Skin epidermis (tissue), 12 donors: ENCODE data around the gene TTC38.

Experiments
- H3K27ac ChIP-seq, 21 experiments: fragments of 200-600 bp; sonication (generic) in 11 of 21; one replicate each; pipeline ENCODE4 v1.5.0; 2020; ENCODE audit warnings: mild to moderate bottlenecking in 3 of 21, inconsistent platforms in 2 of 21, moderate library complexity in 2 of 21
- H3K4me3 ChIP-seq, 7 experiments: fragments of 200-600 bp; sonication (generic) in 2 of 7; one replicate each; pipeline ENCODE4 v1.5.0; 2020; ENCODE audit warnings: inconsistent platforms in 2 of 7, mild to moderate bottlenecking in 2 of 7, moderate library complexity in 1 of 7

Gene TTC38

DNA sequence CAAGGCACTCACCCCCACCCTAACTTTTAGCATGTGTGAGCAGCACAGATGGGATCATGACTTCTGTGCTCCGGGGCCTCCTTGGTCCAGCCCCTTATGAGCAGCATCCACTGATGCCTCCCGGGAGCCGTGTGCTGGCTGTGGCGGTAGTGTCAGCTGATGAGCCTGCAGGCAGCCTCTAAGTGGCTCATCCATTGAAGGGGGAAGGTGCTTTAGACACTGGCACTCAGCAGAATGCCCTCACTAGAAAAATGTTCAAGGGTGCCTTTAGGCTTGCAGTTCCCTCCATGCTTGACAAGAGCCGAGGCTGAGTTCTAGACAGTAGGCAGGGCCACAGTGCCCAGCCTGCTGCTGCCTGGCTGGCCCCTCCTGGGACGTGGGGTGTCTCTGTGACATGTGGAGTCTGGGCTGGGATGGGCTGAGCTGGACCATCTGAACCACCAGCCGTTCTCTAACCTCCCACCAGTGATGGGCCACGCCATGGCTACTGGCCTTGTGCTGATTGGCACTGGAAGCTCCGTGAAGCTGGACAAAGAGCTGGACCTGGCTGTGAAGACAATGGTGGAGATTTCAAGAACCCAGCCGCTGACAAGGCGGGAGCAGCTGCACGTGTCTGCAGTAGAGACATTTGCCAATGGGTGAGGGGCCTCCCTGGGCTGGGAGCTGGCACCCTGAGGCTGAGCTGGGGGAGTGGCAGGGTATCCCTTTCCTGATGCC is 5.8 kb downstream of the TTC38 start:
- H3K27ac ChIP-seq, result no peak overlapping the region
- H3K4me3 ChIP-seq, result no peak overlapping the region

DNA sequence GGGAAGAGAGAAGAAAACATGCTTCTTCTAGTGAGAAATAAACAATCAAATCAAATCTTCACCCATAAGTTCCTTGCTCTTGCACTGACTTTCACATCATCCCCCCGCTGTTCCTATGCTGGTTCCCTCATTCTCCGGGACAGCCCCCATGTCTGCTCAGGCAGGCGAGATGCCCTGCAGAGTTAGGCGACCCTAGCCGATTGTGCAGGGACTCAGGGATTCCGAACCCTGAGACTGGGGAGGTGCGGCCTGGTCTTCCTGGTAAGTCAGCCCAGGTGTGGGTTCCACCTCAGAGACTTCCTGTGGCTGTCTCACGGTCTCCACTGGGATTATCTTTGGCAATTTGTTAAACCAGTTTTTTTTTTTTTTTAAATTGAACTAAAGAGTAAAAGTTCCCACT is 6.6 kb downstream of the TTC38 start:
- H3K4me3 ChIP-seq, result no peak overlapping the region
- H3K27ac ChIP-seq, result no peak overlapping the region

DNA sequence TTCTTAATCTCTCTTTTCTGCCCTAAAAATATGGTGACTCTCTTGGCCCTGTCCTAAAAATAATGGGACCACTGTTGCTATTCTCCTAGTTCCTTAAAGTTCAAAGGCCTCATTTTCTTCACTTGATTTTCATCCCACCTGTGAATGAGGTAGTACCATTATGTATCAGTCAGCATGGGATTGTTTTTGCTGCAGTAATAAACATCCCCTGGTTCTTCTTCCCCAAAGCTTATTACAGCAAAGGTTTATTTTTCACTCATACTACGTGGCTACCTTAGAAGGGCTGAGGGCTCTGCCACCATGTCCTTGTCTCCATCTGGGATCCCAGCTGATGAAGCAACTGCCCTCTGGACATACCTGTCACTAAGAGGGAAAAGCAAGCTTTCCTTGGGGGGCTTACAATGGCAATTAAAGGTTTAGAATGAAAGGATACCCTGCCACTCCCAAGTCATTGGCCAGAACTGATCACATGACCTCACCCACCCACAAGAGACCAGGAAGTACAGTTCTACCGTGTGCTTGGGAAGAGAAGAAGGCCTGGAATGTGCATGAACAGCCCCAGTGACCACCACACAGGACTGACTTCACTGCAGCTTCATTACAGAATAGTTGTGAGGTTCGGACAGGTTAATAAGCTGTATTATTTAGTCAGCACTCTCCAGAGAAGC is 7.8 kb downstream of the TTC38 start:
- Histone ChIP-seq H3K27ac (no peak overlapping the region), H3K4me3 (no peak overlapping the region)

DNA sequence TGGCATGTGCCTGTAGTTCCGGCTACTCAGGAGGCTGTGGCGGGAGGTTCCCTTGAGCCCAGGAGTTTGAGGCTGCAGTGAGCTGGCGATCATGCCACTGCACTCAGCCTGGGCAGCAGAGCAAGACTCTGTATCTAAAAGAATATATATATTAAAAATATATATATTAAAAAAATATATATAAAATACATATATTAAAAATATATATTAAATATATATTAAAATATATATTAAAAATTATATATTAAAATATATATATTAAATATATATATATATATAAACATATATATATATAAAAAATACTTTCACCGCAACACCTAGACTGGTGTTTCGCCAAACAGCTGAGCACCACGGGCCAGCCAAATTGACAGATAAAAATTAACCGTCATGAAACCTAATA is 8.8 kb downstream of the TTC38 start:
- no peak overlapping the region for H3K4me3 ChIP-seq
- no peak overlapping the region for H3K27ac ChIP-seq

DNA sequence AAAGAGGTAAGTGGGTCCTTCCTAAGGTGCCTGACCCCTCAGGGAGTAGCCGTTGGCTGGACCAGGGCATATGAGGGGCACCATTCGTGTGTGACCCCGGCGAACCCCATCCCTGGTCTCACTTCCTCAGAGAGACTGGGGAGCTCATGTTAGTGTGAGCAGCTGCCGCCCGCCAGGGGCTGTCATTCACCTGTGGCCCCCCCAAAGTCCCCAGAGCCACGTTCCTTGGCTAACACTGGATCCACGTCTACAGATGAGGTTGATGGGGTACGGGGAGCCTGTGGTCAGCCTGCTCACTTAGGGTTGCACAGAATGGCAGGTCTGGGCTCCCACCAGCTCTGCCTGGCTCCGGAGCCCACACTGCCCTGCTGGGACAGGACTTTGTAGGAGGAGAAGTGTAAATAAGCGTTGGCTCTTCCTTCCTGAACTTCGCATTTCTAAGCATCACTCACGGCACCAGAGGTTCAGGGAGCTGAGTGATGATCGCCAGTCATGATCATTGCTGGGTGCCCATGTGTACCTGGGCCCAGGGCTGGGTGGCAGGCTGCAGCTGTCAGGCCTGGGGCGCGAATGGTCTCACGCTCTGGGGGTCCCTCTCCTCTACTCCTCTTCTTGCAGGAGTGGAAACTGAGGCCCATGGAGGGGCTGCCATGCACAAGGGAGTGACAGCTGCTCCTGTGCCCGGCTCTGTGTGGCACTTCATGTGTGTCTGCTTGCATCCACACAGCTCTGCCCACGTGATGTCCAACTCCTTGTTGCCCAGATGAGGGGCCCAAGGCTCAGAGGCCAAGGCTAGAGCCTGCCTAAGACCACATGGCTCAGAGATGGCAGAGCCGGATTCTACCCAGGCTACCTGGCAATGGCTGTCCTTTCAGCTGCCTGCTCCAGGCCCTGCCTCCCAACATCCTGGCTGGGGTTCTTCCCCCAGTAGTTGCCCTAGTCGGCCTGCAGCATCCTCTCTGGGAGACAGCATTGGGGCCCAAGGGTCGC is 11.1 kb downstream of the TTC38 start:
- no peak overlapping the region for H3K27ac ChIP-seq
- H3K4me3 ChIP-seq, result no peak overlapping the region

DNA sequence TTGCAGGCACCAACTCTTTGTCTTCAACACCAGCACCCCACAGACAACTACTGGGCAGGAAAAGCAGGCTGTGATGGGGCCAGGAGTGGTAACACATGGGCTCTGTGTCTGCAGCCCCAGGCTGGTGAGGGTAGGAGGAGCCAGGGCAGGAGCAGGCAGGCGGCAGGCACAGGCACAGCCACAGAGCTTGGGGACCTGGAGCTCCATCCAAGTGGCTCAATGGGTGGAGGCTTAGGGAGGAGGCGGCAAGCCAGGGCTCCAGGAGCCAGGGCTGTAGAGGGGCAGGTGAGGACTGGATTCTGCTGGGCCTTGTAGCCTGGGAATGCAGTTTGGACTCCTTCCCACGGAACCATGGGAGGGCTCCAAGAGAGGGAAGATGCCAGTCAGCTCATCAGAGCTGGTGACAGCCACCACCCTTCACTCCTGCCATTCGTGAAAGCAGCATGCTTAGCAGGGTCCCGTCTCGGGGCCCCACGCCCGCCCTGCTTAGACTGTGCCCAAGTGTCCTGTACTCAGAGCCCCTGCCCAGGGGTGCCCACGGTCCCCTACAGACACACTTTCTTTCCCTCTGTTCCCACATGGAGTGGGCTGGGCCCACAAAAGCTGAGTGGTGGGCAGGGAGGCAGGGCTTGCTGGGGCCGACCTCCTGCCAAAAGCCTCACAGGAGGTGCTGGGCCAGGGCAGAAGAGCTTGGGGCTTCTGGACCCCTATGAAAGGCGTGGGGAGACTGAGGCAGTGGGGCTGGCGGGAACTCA is 12.4 kb downstream of the TTC38 start:
- peak overlapping the region in 3 of 21 experiments; percentile 35 to 59 (median 37) for H3K27ac ChIP-seq
- no peak overlapping the region for H3K4me3 ChIP-seq

DNA sequence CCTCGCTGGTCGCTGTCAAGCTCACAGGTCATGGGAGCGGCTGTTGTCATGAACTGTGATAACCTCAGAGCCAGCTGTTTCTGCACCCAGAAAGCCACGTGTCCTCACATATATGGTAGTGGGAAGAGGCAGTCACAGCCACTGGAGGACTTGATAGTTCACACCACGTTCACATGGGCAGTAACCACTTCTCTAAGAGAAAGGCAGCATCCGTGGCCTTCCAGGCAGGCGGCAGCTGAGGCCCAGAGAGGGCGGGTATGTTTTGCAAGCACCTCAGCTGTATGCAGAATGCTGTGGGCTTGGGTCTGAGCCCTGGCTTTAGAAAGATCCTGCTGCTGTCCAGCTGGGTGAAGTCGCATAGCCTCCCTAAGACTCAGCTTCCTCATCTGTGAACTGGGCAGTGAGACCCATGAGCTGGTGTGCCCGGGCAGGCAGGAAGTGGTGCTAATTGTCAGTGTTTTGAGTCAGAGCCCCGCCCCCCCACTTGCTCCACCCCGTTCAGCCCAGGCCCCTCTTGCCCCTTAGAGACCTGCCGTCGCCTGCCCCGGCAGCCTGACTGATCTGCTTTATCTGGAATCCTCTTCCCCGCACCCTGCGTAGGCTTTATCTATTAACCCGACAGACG is 13.3 kb downstream of the TTC38 start:
- peak overlapping the region in 2 of 21 experiments; percentile 1 to 59 for H3K27ac ChIP-seq

DNA sequence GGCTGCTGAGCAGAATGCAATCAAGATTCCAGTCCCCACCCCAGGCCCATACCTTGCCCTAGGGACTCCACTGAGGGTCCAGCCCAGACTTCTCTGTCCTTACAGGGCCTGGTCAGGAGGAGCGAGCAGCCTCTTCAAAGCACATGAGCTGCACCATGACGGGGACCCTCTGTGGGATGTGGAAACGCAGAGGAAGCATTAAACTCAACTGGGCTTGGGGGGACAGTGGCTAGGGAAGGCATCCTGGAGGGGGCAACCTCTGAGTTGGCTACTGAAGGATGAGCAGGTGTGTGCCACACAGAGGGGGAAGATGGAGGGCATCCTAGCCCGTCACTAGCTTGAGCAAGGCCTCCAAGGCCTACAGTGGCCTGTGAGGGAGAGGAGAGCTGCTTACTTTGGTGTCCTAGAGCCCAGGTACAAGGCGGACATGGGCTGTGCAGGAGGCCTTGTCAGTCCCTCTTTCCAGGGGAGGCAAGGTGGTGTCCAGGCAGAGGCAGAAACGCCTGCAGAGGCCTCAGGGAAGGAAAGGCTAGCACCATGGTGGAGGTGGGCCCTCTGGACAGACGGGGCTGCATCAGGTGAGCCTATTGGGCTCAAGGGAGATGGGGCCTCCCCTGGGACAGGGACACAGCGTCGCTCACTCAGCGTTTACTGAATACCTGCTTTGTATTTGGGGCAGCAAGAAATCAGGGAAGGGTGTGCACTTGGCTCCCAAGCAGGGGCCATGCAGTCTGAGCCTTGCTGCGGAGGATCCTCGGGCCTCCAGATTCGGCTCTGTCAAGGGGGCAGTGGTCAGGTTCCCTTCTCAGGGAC is 14.3 kb downstream of the TTC38 start:
- H3K4me3 ChIP-seq, result no peak overlapping the region
- H3K27ac ChIP-seq, result no peak overlapping the region

More for the DNA sequence above, 13.3 kb downstream of the TTC38 start:
- H3K4me3 ChIP-seq, result no peak overlapping the region

DNA sequence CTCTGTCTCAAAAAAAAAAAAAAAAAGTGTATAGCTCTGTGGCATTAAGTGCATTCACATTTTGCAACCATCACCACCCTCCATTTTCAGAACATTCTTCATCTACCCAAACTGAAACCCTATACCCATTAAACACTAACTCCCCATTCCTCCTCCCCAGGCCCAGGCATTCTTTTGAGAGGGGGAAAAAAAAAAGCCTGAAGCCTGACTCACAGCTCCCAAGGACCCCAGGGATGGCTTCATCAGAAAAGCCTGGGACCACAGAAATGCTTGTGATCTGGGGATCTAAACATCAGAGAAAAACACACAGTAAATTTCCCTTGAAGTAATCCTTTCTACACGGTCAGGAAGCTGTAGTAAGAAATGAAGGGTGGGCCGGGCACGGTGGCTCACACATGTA is 18.2 kb downstream of the TTC38 start:
- H3K27ac ChIP-seq, result no peak overlapping the region
- H3K4me3 ChIP-seq, result no peak overlapping the region

DNA sequence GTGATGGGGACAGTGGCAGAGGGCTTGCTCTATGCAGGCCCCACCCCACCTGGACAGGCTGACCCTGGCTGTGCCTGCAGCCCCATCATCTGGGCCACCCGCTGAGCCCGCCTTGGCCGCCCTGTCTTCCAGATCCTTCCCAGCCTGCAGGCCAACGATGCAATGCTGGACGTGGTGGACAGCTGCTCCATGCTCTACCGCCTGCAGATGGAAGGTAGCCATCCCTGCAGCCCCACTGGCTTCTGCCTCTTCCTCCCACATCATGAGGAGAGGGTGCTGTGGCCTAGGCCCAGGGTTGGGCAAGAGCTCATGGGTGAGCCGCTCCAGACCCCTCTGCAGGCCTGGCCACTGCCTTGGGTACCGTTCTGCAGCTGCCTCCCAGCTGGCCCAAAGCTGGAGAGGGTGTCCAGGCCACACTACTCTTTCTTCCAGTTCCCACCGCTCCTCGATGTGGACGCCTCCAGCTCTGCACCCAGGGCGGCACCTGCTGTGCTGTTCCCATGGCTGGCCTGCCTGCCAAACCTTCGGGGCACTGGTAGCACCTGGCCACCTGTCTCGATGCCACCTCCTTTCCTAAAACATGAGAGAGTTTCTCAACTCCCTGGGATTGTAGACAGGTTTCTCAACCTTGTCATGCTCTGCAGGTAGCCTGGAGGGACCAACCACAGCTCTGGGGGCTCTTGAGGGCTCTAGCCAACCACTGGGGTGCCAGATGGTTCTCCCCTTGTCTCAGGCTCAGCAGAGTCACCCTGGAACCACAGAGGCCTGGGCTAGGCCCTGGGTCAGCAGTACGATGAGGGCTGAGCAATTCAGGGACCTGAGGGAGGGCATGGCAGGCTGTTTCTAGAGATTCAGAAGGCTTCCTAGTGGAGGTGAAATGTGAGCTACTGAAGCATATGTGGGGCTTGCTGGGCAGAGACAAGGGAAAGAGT is 19.4 kb downstream of the TTC38 start:
- Histone ChIP-seq H3K4me3 (no peak overlapping the region), H3K27ac (peak overlapping the region in 19 of 21 experiments; percentile 4 to 79 (median 63))

DNA sequence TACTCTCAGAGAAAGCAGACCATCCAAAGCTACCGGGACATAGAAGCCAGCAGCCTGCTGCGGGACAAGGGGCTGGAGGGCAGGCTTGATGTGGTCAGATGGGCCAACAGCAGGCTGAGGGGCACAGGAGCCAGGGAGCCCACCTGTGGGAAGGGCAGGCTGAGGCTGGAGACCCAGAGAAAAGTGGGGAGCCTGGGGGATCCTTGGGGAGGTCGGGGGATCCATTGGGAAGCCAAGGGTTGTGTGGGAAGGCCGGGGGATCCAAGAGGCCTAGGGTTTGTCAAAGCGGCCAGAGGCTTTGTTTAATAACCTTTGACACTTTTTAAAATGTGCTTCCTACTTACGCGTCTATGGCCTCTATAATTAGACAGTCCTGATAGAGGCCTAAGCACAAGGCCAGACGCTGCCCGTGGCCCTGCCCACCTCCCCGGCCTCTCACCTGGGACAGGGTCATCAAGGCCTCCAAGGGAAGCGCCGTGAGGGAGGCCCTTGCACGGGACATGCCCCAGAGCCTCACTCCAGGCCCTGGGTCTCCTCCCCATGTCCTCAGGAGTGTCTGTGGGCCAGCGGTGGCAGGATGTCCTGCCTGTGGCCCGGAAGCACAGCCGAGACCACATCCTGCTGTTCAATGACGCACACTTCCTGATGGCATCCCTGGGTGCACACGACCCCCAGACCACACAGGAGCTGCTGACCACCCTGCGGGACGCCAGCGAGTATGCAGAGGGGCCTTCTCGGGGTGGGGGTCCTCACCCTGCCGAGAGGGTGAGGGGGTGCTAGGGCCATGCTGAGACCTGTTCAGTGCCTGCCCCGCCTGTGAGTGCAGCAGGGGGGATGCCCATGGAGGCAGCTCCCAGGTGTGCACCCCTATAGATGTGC is 20.3 kb downstream of the TTC38 start:
- Histone ChIP-seq H3K4me3 (peak overlapping the region in 4 of 7 experiments; percentile 4 to 14 (median 9)), H3K27ac (peak overlapping the region in 19 of 21 experiments; percentile 4 to 79 (median 63))

DNA sequence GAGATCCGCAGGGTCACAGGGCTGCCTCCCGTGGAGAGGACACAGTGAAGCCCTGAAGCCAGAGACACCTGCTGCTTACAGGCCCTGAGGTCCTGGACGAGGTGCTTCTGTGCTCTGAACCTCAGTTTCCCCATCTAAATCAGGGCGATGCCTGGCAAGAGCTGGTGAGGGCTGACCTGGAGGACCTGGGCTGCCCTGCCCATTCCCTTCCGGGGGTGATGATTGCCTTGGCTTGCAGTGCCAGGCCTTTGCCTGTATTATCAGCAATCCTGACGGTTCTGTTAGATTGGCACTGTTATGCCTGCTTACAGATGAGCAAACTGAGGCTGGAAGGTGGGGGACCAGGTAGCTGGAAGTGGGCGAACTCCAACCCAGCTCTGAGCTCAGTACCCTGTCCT is 21.0 kb downstream of the TTC38 start:
- Histone ChIP-seq H3K4me3 (no peak overlapping the region), H3K27ac (peak overlapping the region in 9 of 21 experiments; percentile 17 to 77 (median 64))

DNA sequence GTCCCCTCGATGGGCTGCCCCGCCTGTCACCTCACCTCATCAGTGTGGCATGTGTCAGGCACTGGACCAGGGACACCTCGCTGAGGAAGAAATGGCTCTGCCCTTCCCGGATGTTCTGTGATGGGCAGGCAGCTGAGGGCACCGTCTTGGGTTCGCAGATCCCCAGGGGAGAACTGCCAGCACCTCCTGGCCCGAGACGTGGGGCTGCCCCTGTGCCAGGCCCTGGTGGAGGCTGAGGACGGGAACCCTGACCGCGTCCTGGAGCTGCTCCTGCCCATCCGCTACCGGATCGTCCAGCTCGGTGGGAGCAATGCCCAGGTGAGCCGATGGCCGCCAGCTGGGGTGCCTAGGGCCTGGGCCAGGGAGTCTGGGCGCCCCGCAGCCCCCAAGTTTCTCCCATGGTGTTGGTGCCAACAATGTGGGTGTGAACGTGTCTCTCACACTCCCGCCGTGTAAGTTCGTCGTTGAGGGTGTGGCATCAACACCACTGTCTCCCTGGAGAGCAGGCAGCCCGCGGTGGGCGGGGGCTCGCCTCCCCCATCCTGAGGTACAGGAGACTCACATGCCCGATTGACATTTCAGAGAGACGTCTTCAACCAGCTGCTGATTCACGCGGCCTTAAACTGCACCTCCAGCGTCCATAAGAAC is 21.6 kb downstream of the TTC38 start:
- Histone ChIP-seq H3K4me3 (no peak overlapping the region), H3K27ac (peak overlapping the region in 3 of 21 experiments; percentile 17 to 77 (median 21))

DNA sequence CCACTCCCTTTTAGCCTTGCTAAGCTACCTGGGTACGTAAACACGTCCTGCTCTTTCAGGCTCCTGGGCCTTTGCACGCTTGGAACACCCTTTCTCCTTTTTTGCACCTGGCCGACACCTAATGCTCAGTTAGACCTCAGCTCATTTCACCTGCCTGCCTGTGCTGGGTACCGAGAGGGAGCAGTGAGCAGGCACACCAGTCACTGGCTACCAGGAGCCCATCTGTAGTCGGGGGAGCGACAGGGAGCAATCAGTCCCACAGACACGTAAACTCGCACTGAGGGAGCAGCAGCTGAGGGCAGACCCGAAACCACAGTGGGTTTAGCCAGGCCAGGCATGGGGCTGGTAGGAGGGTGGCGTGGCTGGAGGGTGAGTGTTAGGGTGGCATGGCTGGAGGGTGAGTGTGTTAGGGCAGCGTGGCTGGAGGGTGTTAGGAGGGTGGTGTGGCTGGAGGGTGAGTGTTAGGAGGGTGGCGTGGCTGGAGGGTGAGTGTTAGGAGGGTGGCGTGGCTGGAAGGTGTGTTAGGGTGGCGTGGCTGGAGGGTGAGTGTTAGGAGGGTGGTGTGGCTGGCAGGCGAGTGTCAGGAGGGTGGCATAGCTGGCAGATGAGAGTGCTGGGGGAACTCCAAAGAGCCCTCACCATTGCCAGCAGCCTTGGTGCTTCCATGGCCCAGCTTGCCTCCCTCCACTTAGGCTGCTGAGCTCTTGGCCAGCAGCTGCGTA is 22.5 kb downstream of the TTC38 start:
- H3K27ac ChIP-seq, result no peak overlapping the region
- H3K4me3 ChIP-seq, result no peak overlapping the region
